Retinal pigment epithelial cell (primary cell): ENCODE results near the gene HOXD4.

Source experiments
- DNase-seq: peaks from one replicate; pipeline ENCODE4 v3.0.0-alpha.2; 2010; ENCODE audit warnings: low read depth
- H3K4me3 ChIP-seq: 2 replicates; pipeline ENCODE4 v1.5.1; 2011; ENCODE audit warnings: mild to moderate bottlenecking, low read length, control low read depth, moderate library complexity
- TF ChIP-seq, protein P1 (sequence below): conservative IDR thresholded peaks from 2 replicates; pipeline ENCODE4 v1.5.1; 2011; ENCODE audit warnings: low read depth, low read length, control low read depth, inconsistent platforms

The HOXD4 gene

DNA sequence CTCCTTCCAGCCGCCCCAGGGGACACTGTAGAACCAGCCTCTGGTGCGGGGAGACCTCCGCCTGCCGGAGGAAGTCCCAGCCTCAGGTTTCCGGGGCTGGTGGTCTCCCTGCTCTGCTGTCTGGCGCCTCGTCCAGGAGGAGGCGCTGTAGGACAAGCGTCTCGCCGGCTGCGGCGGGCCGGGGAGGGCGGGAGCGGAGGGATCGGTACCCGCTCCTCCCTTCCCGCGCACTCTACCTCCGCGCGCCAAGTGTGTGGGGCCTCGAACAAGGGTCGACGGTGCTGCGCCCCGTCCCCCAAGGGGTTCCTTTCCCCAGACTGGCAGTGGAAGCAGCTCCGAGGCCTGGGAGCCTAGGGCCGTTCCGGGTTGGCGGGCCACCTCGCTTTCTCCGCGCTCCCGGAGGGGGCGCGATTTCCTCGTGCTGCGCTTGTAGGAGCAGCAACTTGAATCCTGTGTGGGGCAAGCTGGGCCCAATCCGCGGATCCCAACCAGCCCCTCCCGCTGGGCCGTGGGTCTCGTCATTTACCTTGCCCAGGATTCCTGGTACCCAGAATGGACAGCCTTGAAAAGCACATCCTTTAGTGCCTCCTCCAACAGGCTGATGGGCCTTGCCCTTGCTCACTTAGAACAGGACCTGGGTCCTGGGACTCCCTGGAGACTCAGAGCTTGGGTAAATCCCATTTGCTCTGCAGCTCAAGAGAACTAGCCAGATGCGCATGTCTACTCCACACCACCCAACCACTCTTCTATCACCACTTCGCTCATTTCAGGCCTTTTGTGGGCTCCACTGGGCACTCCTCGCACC is 10.6 kb upstream of the HOXD4 start:
- DNase-seq, result no peak
- no peak overlapping the region for H3K4me3 ChIP-seq
- TF ChIP-seq, protein P1, sequence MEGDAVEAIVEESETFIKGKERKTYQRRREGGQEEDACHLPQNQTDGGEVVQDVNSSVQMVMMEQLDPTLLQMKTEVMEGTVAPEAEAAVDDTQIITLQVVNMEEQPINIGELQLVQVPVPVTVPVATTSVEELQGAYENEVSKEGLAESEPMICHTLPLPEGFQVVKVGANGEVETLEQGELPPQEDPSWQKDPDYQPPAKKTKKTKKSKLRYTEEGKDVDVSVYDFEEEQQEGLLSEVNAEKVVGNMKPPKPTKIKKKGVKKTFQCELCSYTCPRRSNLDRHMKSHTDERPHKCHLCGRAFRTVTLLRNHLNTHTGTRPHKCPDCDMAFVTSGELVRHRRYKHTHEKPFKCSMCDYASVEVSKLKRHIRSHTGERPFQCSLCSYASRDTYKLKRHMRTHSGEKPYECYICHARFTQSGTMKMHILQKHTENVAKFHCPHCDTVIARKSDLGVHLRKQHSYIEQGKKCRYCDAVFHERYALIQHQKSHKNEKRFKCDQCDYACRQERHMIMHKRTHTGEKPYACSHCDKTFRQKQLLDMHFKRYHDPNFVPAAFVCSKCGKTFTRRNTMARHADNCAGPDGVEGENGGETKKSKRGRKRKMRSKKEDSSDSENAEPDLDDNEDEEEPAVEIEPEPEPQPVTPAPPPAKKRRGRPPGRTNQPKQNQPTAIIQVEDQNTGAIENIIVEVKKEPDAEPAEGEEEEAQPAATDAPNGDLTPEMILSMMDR, result peak; percentile 68

DNA sequence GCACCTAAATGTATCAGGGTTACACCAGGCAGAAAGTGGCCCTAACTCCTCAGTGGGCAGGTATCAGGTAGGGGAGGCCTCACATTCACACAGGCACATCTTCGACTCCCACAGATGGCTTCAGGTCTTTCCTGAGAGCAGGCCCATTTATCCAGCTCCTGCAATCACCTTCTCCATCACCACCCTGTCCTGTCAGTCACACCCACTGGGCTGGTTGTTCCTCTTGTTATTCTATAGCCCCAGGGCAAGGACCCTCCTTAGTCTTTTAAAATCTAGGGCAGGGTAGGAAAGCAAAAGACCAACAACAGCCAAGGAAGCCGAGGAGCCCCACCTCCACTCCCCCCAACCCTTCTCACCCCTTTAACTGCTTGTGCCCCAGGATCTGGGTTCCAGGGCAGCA is 9.1 kb upstream of the HOXD4 start:
- no peak for DNase-seq
- TF ChIP-seq, protein P1, result no peak
- no peak overlapping the region for H3K4me3 ChIP-seq

DNA sequence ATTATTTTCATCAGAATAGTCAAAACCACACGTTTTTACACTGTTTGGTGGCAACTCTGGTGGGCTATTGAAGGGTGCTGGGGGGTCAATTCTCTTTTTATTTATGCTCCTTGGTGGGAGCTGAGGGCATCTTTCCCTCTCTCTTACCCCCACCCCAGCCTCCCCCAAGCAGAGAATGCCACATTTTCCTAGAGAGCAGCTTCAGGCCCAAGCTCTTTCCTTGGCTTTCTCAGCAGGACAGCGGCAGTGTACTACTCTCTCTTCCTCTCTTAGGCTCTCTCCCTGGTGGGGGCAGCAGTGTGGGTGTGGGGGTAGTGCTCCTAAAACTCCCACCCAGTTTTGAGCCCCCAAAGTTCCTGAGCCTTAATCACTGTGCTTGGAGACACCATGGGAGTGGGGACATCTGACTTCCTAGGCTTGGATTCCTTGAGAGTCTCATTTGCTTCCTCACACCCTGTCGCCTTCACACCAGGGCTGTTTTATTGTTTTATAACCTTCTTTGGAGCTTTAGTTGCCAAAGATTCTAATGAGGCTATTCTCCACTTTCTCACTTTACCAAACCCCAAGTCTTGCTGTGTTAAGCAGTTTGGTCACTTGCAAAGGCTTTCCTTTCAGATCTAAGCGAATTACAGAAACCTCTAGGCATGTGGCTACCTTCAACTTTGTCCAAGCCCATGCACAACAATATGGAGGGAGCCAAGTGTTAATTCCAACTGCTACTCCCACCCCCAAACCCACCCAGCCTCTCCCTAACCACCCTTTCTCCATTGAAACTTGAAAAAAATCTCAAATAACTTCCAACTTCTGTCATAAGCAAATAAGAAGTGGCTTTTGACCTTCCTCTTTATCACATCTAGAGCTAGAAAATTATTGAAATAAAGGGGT is 6.0 kb upstream of the HOXD4 start:
- DNase-seq, result no peak
- TF ChIP-seq, protein P1, result no peak
- H3K4me3 ChIP-seq, result no peak overlapping the region

DNA sequence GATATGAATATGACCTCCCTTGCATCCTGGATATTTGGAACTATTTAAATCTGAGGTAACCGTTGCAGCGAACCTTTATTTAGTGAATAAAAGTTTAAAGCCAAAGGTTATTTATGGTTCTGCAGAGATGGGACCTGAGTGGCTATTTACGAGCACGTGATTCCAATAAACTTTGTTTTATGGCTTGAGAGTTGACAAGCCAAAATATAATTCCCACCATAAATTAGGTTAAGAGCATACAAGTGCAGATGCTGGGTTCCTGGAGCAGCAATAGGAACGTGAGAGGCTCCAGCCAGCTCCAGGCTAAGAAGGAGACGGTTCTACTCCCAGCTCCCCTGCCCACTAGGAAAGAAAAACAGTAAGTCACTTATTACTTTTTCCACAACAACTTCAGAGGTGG is 5.2 kb upstream of the HOXD4 start:
- TF ChIP-seq, protein P1, result no peak
- H3K4me3 ChIP-seq, result no peak overlapping the region
- no peak for DNase-seq

DNA sequence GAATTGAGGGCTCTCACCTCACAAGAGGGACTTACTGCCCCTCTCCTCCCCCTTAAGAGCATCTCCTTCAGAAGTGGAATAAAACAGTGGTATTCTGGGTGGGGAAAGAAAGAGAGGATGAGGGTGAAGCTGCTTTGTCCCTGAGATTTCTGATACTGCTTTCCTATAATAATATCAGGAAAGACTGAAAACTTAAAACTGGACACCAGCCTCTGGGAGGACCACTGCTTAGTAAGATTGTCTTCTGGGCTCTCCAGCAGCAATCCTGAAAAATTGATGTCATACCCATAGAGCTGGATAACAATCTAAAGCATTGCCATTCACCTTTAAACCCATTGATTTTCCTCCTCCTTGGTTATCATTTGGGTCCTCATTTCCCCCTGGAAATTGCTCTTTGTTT is 4.7 kb upstream of the HOXD4 start:
- no peak for DNase-seq
- H3K4me3 ChIP-seq, result no peak overlapping the region
- TF ChIP-seq, protein P1, result no peak

DNA sequence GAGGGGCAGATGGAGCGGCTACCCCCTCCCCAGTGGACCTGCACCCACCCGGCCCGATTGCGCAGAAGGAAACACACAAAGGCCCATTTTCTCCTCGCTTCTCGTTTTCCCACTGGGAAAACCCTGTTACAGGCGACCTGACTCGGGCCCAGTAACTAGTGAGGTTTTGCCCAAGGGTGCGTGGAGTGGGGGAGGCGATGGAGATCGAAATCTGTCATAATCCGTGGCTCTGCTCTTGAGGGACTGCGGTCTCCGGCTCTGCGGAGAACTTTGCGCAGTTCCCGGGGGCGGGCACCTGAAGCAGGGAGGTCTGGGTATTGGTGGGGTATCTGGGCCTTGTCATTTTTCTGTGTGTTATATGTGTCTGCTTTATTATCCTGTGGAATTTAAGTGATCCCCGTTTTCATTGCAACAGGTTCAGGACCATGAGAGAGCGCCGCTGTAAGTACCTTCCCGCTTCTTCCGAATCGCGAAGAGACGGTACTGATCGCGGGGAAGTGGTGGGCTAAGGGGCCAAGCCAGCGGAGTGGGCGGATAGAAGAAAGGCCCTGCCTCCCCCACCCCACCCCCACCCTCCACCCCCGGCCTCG is 4.0 kb upstream of the HOXD4 start:
- H3K4me3 ChIP-seq, result no peak overlapping the region
- TF ChIP-seq, protein P1, result no peak
- DNase-seq, result no peak
